B cell (primary cell): Measurements from ENCODE around the gene MED13. TPM values are rescaled to one million over a fixed set of nuclear protein-coding genes. Genes with fewer than 3 reads are reported as not detected.
"Not testable (repeated sequence)": the region's sequence is repeated elsewhere in the genome, so short reads cannot be mapped to it uniquely, and the experiment has no call there.

Experiments
- ATAC-seq: fragments of 200-7000 bp; cut with Tn5 transposase; one replicate; pipeline ENCODE4 v1.10.0; 2021; ENCODE audit warnings: low read depth, mild to moderate bottlenecking, moderate number of reproducible peaks, moderate library complexity
- CTCF ChIA-PET: fragments of 350-600 bp; sonication (Branson Sonifier 250); formaldehyde crosslinking; loops from one replicate; lab custom pipeline; 2021; ENCODE audit warnings: antibody characterized with exemption, inconsistent platforms; lab: Charles Lee
- POLR2A ChIA-PET: fragments of 350-600 bp; sonication (Branson Sonifier 250); formaldehyde crosslinking; loops from one replicate; lab custom pipeline; 2021; ENCODE audit warnings: antibody characterized with exemption; lab: Charles Lee
- DNase-seq: peaks from one replicate; pipeline ENCODE4 v3.0.0; 2013
- H2AFZ ChIP-seq: 2 replicates; pipeline ENCODE4 v1.6.1; 2012; ENCODE audit warnings: mild to moderate bottlenecking, low read depth, low read length; ENCODE audit not compliant: insufficient read depth, poor library complexity, severe bottlenecking
- H3K27ac ChIP-seq, 2 donors: 1 replicate in 1 of 2; 2 replicates in 1 of 2; pipeline ENCODE4 v1.5.1; 2012 to 2013; ENCODE audit warnings: low read length in 2 of 2, mild to moderate bottlenecking in 2 of 2, moderate library complexity in 1 of 2
- H3K27me3 ChIP-seq, 4 experiments: fragments of 200-600 bp in 1 of 4; sonication (generic) in 1 of 4; replicated peaks in 1 of 4; 1 replicate in 2 of 4; 2 replicates in 2 of 4; pipeline versions ENCODE4 v1.6.1 to v1.7.0; 2013 to 2016; ENCODE audit warnings: low read length in 3 of 4, mild to moderate bottlenecking in 2 of 4, mixed read lengths in 1 of 4, moderate library complexity in 1 of 4; ENCODE audit not compliant: insufficient read depth in 4 of 4, control insufficient read depth in 3 of 4; ENCODE audit errors: control extremely low read depth in 1 of 4
- H3K36me3 ChIP-seq, 2 experiments: replicated peaks in 1 of 2; 1 replicate in 1 of 2; 2 replicates in 1 of 2; pipeline versions ENCODE4 v1.6.1 to v1.7.1; 2013; ENCODE audit warnings: low read length in 1 of 2; ENCODE audit not compliant: insufficient read depth in 2 of 2, control insufficient read depth in 1 of 2; ENCODE audit errors: control extremely low read depth in 1 of 2, extremely low read depth in 1 of 2
- H3K4me1 ChIP-seq, 2 donors: fragments of 200-600 bp in 1 of 2; sonication (generic) in 1 of 2; 1 replicate in 1 of 2; 2 replicates in 1 of 2; pipeline versions ENCODE4 v1.5.1 to v1.6.1; 2013 to 2017; ENCODE audit warnings: low read length in 2 of 2; ENCODE audit not compliant: control insufficient read depth in 2 of 2, insufficient read depth in 2 of 2
- H3K4me2 ChIP-seq: replicated peaks from 2 replicates; pipeline ENCODE3; 2012; ENCODE audit warnings: mild to moderate bottlenecking, low read depth, low read length; ENCODE audit not compliant: poor library complexity, severe bottlenecking
- H3K4me3 ChIP-seq, 5 experiments: fragments of 200-600 bp in 1 of 5; sonication (generic) in 1 of 5; 1 replicate in 3 of 5; 2 replicates in 2 of 5; pipeline versions ENCODE4 v1.5.1 to v1.7.0; 2011 to 2016; ENCODE audit warnings: low read length in 4 of 5, mild to moderate bottlenecking in 4 of 5, low read depth in 2 of 5, control low read depth in 1 of 5, moderate library complexity in 1 of 5; ENCODE audit not compliant: insufficient read depth in 1 of 5; ENCODE audit errors: control extremely low read depth in 1 of 5, extremely low read depth in 1 of 5
- H3K79me2 ChIP-seq: fragments of 200-600 bp; sonication (generic); one replicate; pipeline ENCODE4 v1.6.0; 2016; ENCODE audit warnings: low read length; ENCODE audit not compliant: control insufficient read depth, insufficient read depth
- H3K9ac ChIP-seq: fragments of 200-600 bp; sonication (generic); 2 replicates; pipeline ENCODE4 v1.6.1; 2017; ENCODE audit warnings: mild to moderate bottlenecking, low read length, moderate library complexity
- H3K9me3 ChIP-seq, 3 donors: one replicate each; pipeline versions ENCODE4 v1.6.1 to v1.7.1; 2013; ENCODE audit warnings: low read length in 2 of 3; ENCODE audit not compliant: control insufficient read depth in 2 of 3, insufficient read depth in 1 of 3; ENCODE audit errors: control extremely low read depth in 1 of 3
- H4K20me1 ChIP-seq: 2 replicates; pipeline ENCODE4 v1.6.0; 2012; ENCODE audit warnings: mild to moderate bottlenecking, low read length; ENCODE audit not compliant: insufficient read depth, control insufficient read depth, poor library complexity, severe bottlenecking
- H3K27ac Mint-ChIP-seq: one replicate; pipeline ENCODE4 v1.8.0; 2021; ENCODE audit warnings: mixed read lengths
- H3K27me3 Mint-ChIP-seq: one replicate; pipeline ENCODE4 v1.8.0; 2021; ENCODE audit warnings: mixed read lengths
- H3K4me1 Mint-ChIP-seq: one replicate; pipeline ENCODE4 v1.8.0; 2021; ENCODE audit warnings: mixed read lengths
- H3K4me3 Mint-ChIP-seq: one replicate; pipeline ENCODE4 v1.8.0; 2021; ENCODE audit warnings: mixed read lengths
- H3K9me3 Mint-ChIP-seq: one replicate; pipeline ENCODE4 v1.8.0; 2022; ENCODE audit warnings: mixed read lengths; ENCODE audit not compliant: insufficient read depth
- EZH2 ChIP-seq: IDR thresholded peaks from 2 replicates; pipeline ENCODE4 v1.6.1; 2012; ENCODE audit warnings: borderline replicate concordance, low read depth, mild to moderate bottlenecking, moderate library complexity, low read length; ENCODE audit not compliant: insufficient read depth, poor library complexity, severe bottlenecking
- WGBS: methylation state at CpG from one replicate; pipeline ENCODE4 v1.1.5; 2013; ENCODE audit warnings: missing lambda C conversion rate; ENCODE audit not compliant: insufficient coverage; 5-methylcytosine and 5-hydroxymethylcytosine counted together
- intact Hi-C: fragments of 100-400 bp; cut with micrococcal nuclease; formaldehyde crosslinking; loops from one replicate; pipeline ENCODE4 v1.10.0; 2022
- polyA plus RNA-seq: library from polyadenylated mRNA; depleted of rRNA; stranded (reverse); fragments of >200 nt; gene quantifications from 2 replicates; pipeline ENCODE4 v1.2.3, GENCODE V29; 2012
- total RNA-seq, 2 donors: library from RNA; stranded (reverse); fragments of 120-200 nt in 1 of 2; gene quantifications; 1 replicate in 1 of 2; 2 replicates in 1 of 2; pipeline versions ENCODE4 v1.2.3 to v1.2.4, GENCODE V29; 2013 to 2022
- TF ChIP-seq, protein P1 (sequence below): fragments of 200-600 bp; IDR thresholded peaks from one replicate; pipeline ENCODE4 v1.8.0; 2022; ENCODE audit warnings: antibody characterized with exemption, mild to moderate bottlenecking

The MED13 gene
- total and polyA plus RNA-seq, 2 donors (not counting 1 experiment from before 2014, with no cell fraction given): 17.3 to 120 TPM

DNA sequence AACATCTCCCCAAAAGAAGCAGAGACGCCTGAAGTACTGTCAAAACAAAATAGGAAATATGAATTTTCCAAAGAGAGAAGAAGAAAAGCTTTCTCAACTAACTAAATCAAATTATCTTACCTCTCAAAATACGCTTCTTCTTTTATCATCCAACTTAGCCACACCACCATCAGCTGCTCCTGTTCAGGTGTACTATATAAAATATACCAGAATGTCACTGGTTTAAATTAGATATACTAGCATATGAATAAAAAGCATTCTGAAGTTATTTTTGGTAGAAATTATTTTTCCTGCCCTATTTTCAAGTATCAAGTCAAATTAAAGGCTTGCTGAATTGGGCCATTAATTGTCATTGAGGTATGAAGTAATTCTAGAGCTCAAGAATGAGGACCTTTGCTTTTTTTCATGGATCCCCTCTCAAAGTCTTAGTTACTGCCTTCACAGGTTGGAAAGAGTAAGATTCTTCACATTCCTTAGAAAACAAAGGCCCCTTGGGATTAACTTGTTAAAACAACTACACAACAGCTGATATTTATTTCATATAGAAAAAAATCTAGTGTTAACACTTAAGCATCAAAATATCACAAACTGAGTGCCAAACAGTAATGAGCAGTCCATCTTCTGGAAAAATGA lies 167.4 kb downstream of the MED13 start:
- intact Hi-C loops: no loop called here
- H3K79me2 ChIP-seq: no peaks in the 10 kb centered on the region
- Mint-ChIP-seq H3K27ac (no peak overlapping the region), H3K27me3 (no peaks in the 10 kb centered on the region), H3K4me1 (no peaks in the 10 kb centered on the region), H3K9me3 (no peaks in the 10 kb centered on the region), H3K4me3 (no peak overlapping the region)
- H4K20me1 ChIP-seq: no peaks in the 10 kb centered on the region
- DNase-seq (no peak), ATAC-seq (no peak)
- peaks cover 4 to 36% of the 10 kb centered on the region in 2 experiments for H3K36me3 ChIP-seq
- no CpG with 5 or more reads among the region's 2 CpGs for WGBS
- no peak overlapping the region for H3K27ac ChIP-seq
- ChIA-PET POLR2A (no interaction called here), CTCF (no interaction called here)
- no peaks in the 10 kb centered on the region for H3K9me3 ChIP-seq
- no peak overlapping the region for H2AFZ ChIP-seq
- no peak overlapping the region for H3K4me2 ChIP-seq
- TF ChIP-seq, protein P1, sequence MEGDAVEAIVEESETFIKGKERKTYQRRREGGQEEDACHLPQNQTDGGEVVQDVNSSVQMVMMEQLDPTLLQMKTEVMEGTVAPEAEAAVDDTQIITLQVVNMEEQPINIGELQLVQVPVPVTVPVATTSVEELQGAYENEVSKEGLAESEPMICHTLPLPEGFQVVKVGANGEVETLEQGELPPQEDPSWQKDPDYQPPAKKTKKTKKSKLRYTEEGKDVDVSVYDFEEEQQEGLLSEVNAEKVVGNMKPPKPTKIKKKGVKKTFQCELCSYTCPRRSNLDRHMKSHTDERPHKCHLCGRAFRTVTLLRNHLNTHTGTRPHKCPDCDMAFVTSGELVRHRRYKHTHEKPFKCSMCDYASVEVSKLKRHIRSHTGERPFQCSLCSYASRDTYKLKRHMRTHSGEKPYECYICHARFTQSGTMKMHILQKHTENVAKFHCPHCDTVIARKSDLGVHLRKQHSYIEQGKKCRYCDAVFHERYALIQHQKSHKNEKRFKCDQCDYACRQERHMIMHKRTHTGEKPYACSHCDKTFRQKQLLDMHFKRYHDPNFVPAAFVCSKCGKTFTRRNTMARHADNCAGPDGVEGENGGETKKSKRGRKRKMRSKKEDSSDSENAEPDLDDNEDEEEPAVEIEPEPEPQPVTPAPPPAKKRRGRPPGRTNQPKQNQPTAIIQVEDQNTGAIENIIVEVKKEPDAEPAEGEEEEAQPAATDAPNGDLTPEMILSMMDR: no peak
- TF ChIP-seq EZH2: no peak
- no peaks in the 10 kb centered on the region for H3K27me3 ChIP-seq
- H3K9ac ChIP-seq: no peak overlapping the region
- H3K4me1 ChIP-seq: no peaks in the 10 kb centered on the region
- no peak overlapping the region for H3K4me3 ChIP-seq

- POLR2A ChIA-PET: no interaction called here
- no peaks in the 10 kb centered on the region for H3K4me1 ChIP-seq
- H3K9me3 ChIP-seq: no peaks in the 10 kb centered on the region
- peaks cover 4 to 35% of the 10 kb centered on the region in 2 experiments for H3K36me3 ChIP-seq
- no peak for TF ChIP-seq EZH2
- TF ChIP-seq, protein P1: no peak
- WGBS: no CpG with 5 or more reads among the region's 2 CpGs
- no peaks in the 10 kb centered on the region for H4K20me1 ChIP-seq
- H3K4me2 ChIP-seq: no peak overlapping the region
- H3K79me2 ChIP-seq: no peaks in the 10 kb centered on the region
- Mint-ChIP-seq H3K4me1 (no peaks in the 10 kb centered on the region), H3K9me3 (no peaks in the 10 kb centered on the region), H3K27me3 (no peaks in the 10 kb centered on the region), H3K4me3 (no peak overlapping the region), H3K27ac (no peak overlapping the region)
- no peak overlapping the region for H3K4me3 ChIP-seq
- H3K27me3 ChIP-seq: no peaks in the 10 kb centered on the region
- CTCF ChIA-PET: no interaction called here
- no peak overlapping the region for H2AFZ ChIP-seq
- ATAC-seq: no peak
- intact Hi-C loops: no loop called here
- H3K27ac ChIP-seq: no peak overlapping the region
- DNase-seq: no peak
- no peak overlapping the region for H3K9ac ChIP-seq
Measured at GRCh38 chr17:61895391-61895790, 169.7 kb downstream of the MED13 start.

DNA sequence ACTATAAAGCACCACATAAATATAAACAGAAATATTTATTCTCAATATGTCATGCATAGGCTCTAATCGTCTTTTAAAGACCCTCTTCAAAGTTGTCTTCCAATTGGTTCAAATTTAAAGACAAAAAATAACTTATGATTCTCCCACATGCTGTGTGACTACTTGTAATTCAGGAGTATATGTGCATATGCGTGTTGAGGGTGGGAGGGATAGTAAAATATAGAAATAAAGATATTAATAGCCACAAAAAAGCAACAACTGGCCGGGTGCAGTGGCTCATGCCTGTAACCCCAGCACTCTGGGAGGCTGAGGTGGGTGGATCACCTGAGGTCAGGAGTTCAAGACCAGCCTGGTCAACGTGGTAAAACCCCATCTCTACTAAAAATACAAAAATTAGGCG lies 170.8 kb downstream of the MED13 start:
- H3K4me1 ChIP-seq, ATAC-seq, H3K4me2 ChIP-seq, H3K4me1 Mint-ChIP-seq, H3K27me3 ChIP-seq, H3K4me3 ChIP-seq, POLR2A ChIA-PET, H3K27ac ChIP-seq, H3K4me3 Mint-ChIP-seq, H3K9me3 ChIP-seq, H2AFZ ChIP-seq, H3K9ac ChIP-seq, DNase-seq, H3K9me3 Mint-ChIP-seq, H3K27ac Mint-ChIP-seq, CTCF ChIA-PET, H3K27me3 Mint-ChIP-seq, intact Hi-C loops, H3K79me2 ChIP-seq, H4K20me1 ChIP-seq: not testable (repeated sequence)
- no CpG with 5 or more reads among the region's 5 CpGs for WGBS
- H3K36me3 ChIP-seq: peaks cover 4 to 40% of the 10 kb centered on the region in 2 experiments
